HG03097 (cell line): ENCODE measurements around the gene CALCOCO2.
"Not testable (repeated sequence)": the region's sequence is repeated elsewhere in the genome, so short reads cannot be mapped to it uniquely, and the experiment has no call there.

Experiments
- ATAC-seq: cut with Tn5 transposase; IDR thresholded peaks from one replicate; pipeline ENCODE4 v1.9.1; 2021; ENCODE audit not compliant: unreplicated experiment, low FRiP score

The CALCOCO2 gene

GRCh38 chr17:48872409-48872808 lies 41.6 kb downstream of the CALCOCO2 start:
- ATAC-seq, result not testable (repeated sequence)

GRCh38 chr17:48873209-48873608 lies 42.4 kb downstream of the CALCOCO2 start:
- ATAC-seq, result no peak

- ATAC-seq, result no peak
Measured at GRCh38 chr17:48873696-48874443, 43.0 kb downstream of the CALCOCO2 start.

- ATAC-seq, result no peak
Measured at GRCh38 chr17:48878920-48879898, 48.4 kb downstream of the CALCOCO2 start.

GRCh38 chr17:48882272-48882671 lies 51.4 kb downstream of the CALCOCO2 start:
- no peak for ATAC-seq

- no peak for ATAC-seq
Measured at GRCh38 chr17:48883171-48883570, 52.3 kb downstream of the CALCOCO2 start.

GRCh38 chr17:48890086-48890485 lies 59.3 kb downstream of the CALCOCO2 start:
- no peak for ATAC-seq

- peak; percentile 1 for ATAC-seq
Measured at GRCh38 chr17:48892940-48893645, 62.3 kb downstream of the CALCOCO2 start.

GRCh38 chr17:48893646-48894508 lies 63.0 kb downstream of the CALCOCO2 start:
- no peak for ATAC-seq

GRCh38 chr17:48894886-48895285 lies 64.1 kb downstream of the CALCOCO2 start:
- no peak for ATAC-seq

GRCh38 chr17:48901241-48901640 lies 70.4 kb downstream of the CALCOCO2 start:
- ATAC-seq, result no peak

- ATAC-seq, result no peak
Measured at GRCh38 chr17:48903401-48903800, 72.6 kb downstream of the CALCOCO2 start.

- no peak for ATAC-seq
Measured at GRCh38 chr17:48904428-48904827, 73.6 kb downstream of the CALCOCO2 start.

- no peak for ATAC-seq
Measured at GRCh38 chr17:48905987-48906515, 75.2 kb downstream of the CALCOCO2 start.

GRCh38 chr17:48907713-48908046 lies 76.8 kb downstream of the CALCOCO2 start:
- ATAC-seq, result no peak

- peak; percentile 72 for ATAC-seq
Measured at GRCh38 chr17:48908047-48908843, 77.4 kb downstream of the CALCOCO2 start, which contains the start of gene UBE2Z. Gene UBE2Z, plus strand, starts transcription at chr17:48908407. Its CDS starts 97 bp downstream, at chr17:48908504.

GRCh38 chr17:48908853-48909394 lies 78.1 kb downstream of the CALCOCO2 start:
- peak; percentile 29 for ATAC-seq

- ATAC-seq, result no peak
Measured at GRCh38 chr17:48909783-48910182, 78.9 kb downstream of the CALCOCO2 start.

GRCh38 chr17:48910370-48910769 lies 79.5 kb downstream of the CALCOCO2 start:
- ATAC-seq, result no peak
